Activated T-cell treated with anti-CD3 and anti-CD28 coated beads, Interleukin-2, amount 50 U/mL, for 4 hours (primary cell): ENCODE results near the gene POLR1A. TPM values are rescaled to one million over a fixed set of nuclear protein-coding genes. Genes with fewer than 3 reads are reported as not detected.

Source experiments
- ATAC-seq, 2 donors: fragments of 200-7000 bp; cut with Tn5 transposase; one replicate each; pipeline ENCODE4 v1.10.0; 2021
- DNase-seq: peaks from one replicate; pipeline ENCODE4 v3.0.0-alpha.2; 2020
- H3K27me3 Mint-ChIP-seq: one replicate; pipeline ENCODE4 v1.8.0; 2021; ENCODE audit warnings: low read depth, mixed read lengths
- H3K36me3 Mint-ChIP-seq: one replicate; pipeline ENCODE4 v1.8.0; 2022; ENCODE audit warnings: mixed read lengths; ENCODE audit not compliant: insufficient read depth
- H3K4me1 Mint-ChIP-seq: one replicate; pipeline ENCODE4 v1.8.0; 2021; ENCODE audit warnings: low read depth, mixed read lengths
- H3K4me3 Mint-ChIP-seq: one replicate; pipeline ENCODE4 v1.8.0; 2021; ENCODE audit warnings: mild to moderate bottlenecking, moderate library complexity, mixed read lengths
- H3K9me3 Mint-ChIP-seq: one replicate; pipeline ENCODE4 v1.8.0; 2021; ENCODE audit warnings: mixed read lengths
- total RNA-seq, 3 donors: library from RNA; stranded (reverse); gene quantifications; one replicate each; pipeline ENCODE4 v1.2.1, GENCODE V29; 2021

POLR1A gene
- 10 to 100 TPM; 80.3 to 86.3 (median 81.4) TPM for total RNA-seq

- peak; percentile 71 for DNase-seq
- peak; percentile 83 to 85 for ATAC-seq
- Mint-ChIP-seq H3K9me3 (no peaks in the 10 kb centered on the region), H3K4me1 (peaks cover 57% of the 10 kb centered on the region), H3K36me3 (peaks cover 49% of the 10 kb centered on the region), H3K4me3 (peak within 1 kb of the TSS; percentile 96), H3K27me3 (no peaks in the 10 kb centered on the region)
These were observed at the start of gene POLR1A for GRCh38 chr2:86105252-86105968. Gene POLR1A, minus strand, starts transcription at chr2:86105886. Its CDS starts 110 bp downstream, at chr2:86105776.

- peaks cover 39% of the 10 kb centered on the region for H3K36me3 Mint-ChIP-seq
- no peaks in the 10 kb centered on the region for H3K9me3 Mint-ChIP-seq
- peaks cover 2% of the 10 kb centered on the region for H3K4me1 Mint-ChIP-seq
- DNase-seq = no peak
- H3K27me3 Mint-ChIP-seq = no peaks in the 10 kb centered on the region
- ATAC-seq = no peak
- no peak overlapping the region for H3K4me3 Mint-ChIP-seq
These were observed 44.8 kb upstream of the POLR1A start for GRCh38 chr2:86150502-86150901.

GRCh38 chr2:86147793-86148192 is 42.1 kb upstream of the POLR1A start:
- peaks cover under 1% of the 10 kb centered on the region for H3K4me1 Mint-ChIP-seq
- no peak for ATAC-seq
- no peaks in the 10 kb centered on the region for H3K27me3 Mint-ChIP-seq
- no peak for DNase-seq
- H3K4me3 Mint-ChIP-seq = no peak overlapping the region
- peaks cover 44% of the 10 kb centered on the region for H3K36me3 Mint-ChIP-seq
- H3K9me3 Mint-ChIP-seq = no peaks in the 10 kb centered on the region

- no peak for DNase-seq
- peaks cover 13% of the 10 kb centered on the region for H3K4me1 Mint-ChIP-seq
- no peaks in the 10 kb centered on the region for H3K27me3 Mint-ChIP-seq
- no peak overlapping the region for H3K4me3 Mint-ChIP-seq
- H3K9me3 Mint-ChIP-seq = no peaks in the 10 kb centered on the region
- H3K36me3 Mint-ChIP-seq = peaks cover 45% of the 10 kb centered on the region
- no peak for ATAC-seq
These were observed 38.4 kb upstream of the POLR1A start for GRCh38 chr2:86143926-86144685.

- peaks cover 45% of the 10 kb centered on the region for H3K36me3 Mint-ChIP-seq
These were observed 37.6 kb upstream of the POLR1A start for GRCh38 chr2:86143307-86143706.

GRCh38 chr2:86142436-86143257 is 37.0 kb upstream of the POLR1A start:
- Mint-ChIP-seq H3K4me1 (peaks cover 14% of the 10 kb centered on the region), H3K36me3 (peaks cover 42% of the 10 kb centered on the region), H3K27me3 (no peaks in the 10 kb centered on the region), H3K9me3 (no peaks in the 10 kb centered on the region), H3K4me3 (no peak overlapping the region)
- ATAC-seq = no peak
- DNase-seq = no peak

More at GRCh38 chr2:86143307-86143706, 37.6 kb upstream of the POLR1A start:
- ATAC-seq = no peak
- H3K27me3 Mint-ChIP-seq = no peaks in the 10 kb centered on the region
- no peaks in the 10 kb centered on the region for H3K9me3 Mint-ChIP-seq
- H3K4me1 Mint-ChIP-seq = peaks cover 14% of the 10 kb centered on the region
- no peak overlapping the region for H3K4me3 Mint-ChIP-seq
- no peak for DNase-seq

- ATAC-seq (no peak), DNase-seq (no peak)
- Mint-ChIP-seq H3K4me3 (no peak overlapping the region), H3K36me3 (peaks cover 53% of the 10 kb centered on the region), H3K27me3 (no peaks in the 10 kb centered on the region), H3K4me1 (peaks cover 14% of the 10 kb centered on the region), H3K9me3 (no peaks in the 10 kb centered on the region)
These were observed 35.3 kb upstream of the POLR1A start for GRCh38 chr2:86140969-86141392.

- Mint-ChIP-seq H3K4me1 (peaks cover 14% of the 10 kb centered on the region), H3K36me3 (peaks cover 57% of the 10 kb centered on the region), H3K9me3 (no peaks in the 10 kb centered on the region), H3K4me3 (no peak overlapping the region), H3K27me3 (no peaks in the 10 kb centered on the region)
- peak in 1 of 2 donors; percentile 44 for ATAC-seq
- DNase-seq = no peak
These were observed 34.3 kb upstream of the POLR1A start for GRCh38 chr2:86139981-86140380.

- DNase-seq (no peak), ATAC-seq (peak; percentile 29 to 61)
- Mint-ChIP-seq H3K36me3 (peaks cover 58% of the 10 kb centered on the region), H3K27me3 (no peaks in the 10 kb centered on the region), H3K9me3 (no peaks in the 10 kb centered on the region), H3K4me1 (peaks cover 14% of the 10 kb centered on the region), H3K4me3 (no peak overlapping the region)
These were observed 33.3 kb upstream of the POLR1A start for GRCh38 chr2:86138736-86139625.

GRCh38 chr2:86136141-86136540 is 30.5 kb upstream of the POLR1A start:
- Mint-ChIP-seq H3K9me3 (no peaks in the 10 kb centered on the region), H3K4me1 (peaks cover 12% of the 10 kb centered on the region), H3K4me3 (no peak overlapping the region), H3K27me3 (no peaks in the 10 kb centered on the region), H3K36me3 (peaks cover 62% of the 10 kb centered on the region)
- ATAC-seq (no peak), DNase-seq (no peak)

- ATAC-seq = no peak
- Mint-ChIP-seq H3K4me3 (no peak overlapping the region), H3K4me1 (peaks cover 12% of the 10 kb centered on the region), H3K27me3 (no peaks in the 10 kb centered on the region), H3K9me3 (no peaks in the 10 kb centered on the region), H3K36me3 (peaks cover 61% of the 10 kb centered on the region)
- DNase-seq = no peak
These were observed 30.0 kb upstream of the POLR1A start for GRCh38 chr2:86135653-86136052.

- H3K36me3 Mint-ChIP-seq = peaks cover 59% of the 10 kb centered on the region
- H3K4me3 Mint-ChIP-seq = no peak overlapping the region
- ATAC-seq = no peak
These were observed 29.0 kb upstream of the POLR1A start for GRCh38 chr2:86134709-86135108.

GRCh38 chr2:86124683-86125082 is 19.0 kb upstream of the POLR1A start:
- ATAC-seq = no peak
- no peaks in the 10 kb centered on the region for H3K9me3 Mint-ChIP-seq
- no peak overlapping the region for H3K4me3 Mint-ChIP-seq
- no peaks in the 10 kb centered on the region for H3K4me1 Mint-ChIP-seq
- H3K36me3 Mint-ChIP-seq = peaks cover 57% of the 10 kb centered on the region
- no peak for DNase-seq
- H3K27me3 Mint-ChIP-seq = no peaks in the 10 kb centered on the region

More at GRCh38 chr2:86134709-86135108, 29.0 kb upstream of the POLR1A start:
- no peaks in the 10 kb centered on the region for H3K9me3 Mint-ChIP-seq
- no peaks in the 10 kb centered on the region for H3K27me3 Mint-ChIP-seq
- peaks cover 6% of the 10 kb centered on the region for H3K4me1 Mint-ChIP-seq
- no peak for DNase-seq
